Measurements from ENCODE around the gene ROBO1. TPM values are rescaled to one million over a fixed set of nuclear protein-coding genes. Genes with fewer than 3 reads are reported as not detected.

Gene ROBO1
- total and polyA plus RNA-seq, 4 donors: 1.0 to 30.3 (median 3.9) TPM

GRCh38 chr3:78913711-78914110, 854.1 kb downstream of the ROBO1 start:
- WGBS: 83% methylated on average over 2 of the region's 2 CpGs
- Histone ChIP-seq H3K27ac (ENCODE audit: low read depth in 1 of 2, low read length in 2 of 2) (no peak overlapping the region), H3K9me3 (ENCODE audit: control insufficient read depth in 4 of 4, low read length in 3 of 4) (no peaks in the 10 kb centered on the region), H3K4me1 (ENCODE audit: control insufficient read depth in 4 of 4, insufficient read depth in 4 of 4, low read length in 3 of 4) (no peaks in the 10 kb centered on the region), H3K9ac (ENCODE audit: low read depth in 1 of 2, low read length in 2 of 2) (no peak overlapping the region), H3K36me3 (ENCODE audit: control insufficient read depth in 4 of 4, insufficient read depth in 3 of 4, low read depth in 1 of 4, low read length in 3 of 4) (no peaks in the 10 kb centered on the region), H3K4me3 (ENCODE audit: low read depth in 1 of 3, low read length in 3 of 3) (no peak overlapping the region), H3K27me3 (ENCODE audit: control insufficient read depth in 4 of 4, insufficient read depth in 4 of 4, low read length in 3 of 4) (no peaks in the 10 kb centered on the region)
- TF ChIP-seq FOXA2 (IDR thresholded peaks at IDR 0.05) (no peak), REST (IDR thresholded peaks at IDR 0.05) (no peak), HNF4A (conservative IDR thresholded peaks at IDR 0.05) (no peak), RAD21 (IDR thresholded peaks at IDR 0.05) (no peak), ZBTB33 (IDR thresholded peaks at IDR 0.05) (no peak), HNF4G (IDR thresholded peaks at IDR 0.05) (no peak)
- no peak for DNase-seq (ENCODE audit: low spot score)

GRCh38 chr3:78912687-78913086, 855.1 kb downstream of the ROBO1 start:
- no peaks in the 10 kb centered on the region for H3K9me3 ChIP-seq (ENCODE audit: control insufficient read depth in 4 of 4, low read length in 3 of 4)
- no peaks in the 10 kb centered on the region for H3K36me3 ChIP-seq (ENCODE audit: control insufficient read depth in 4 of 4, insufficient read depth in 3 of 4, low read depth in 1 of 4, low read length in 3 of 4)
- H3K4me1 ChIP-seq (ENCODE audit: control insufficient read depth in 4 of 4, insufficient read depth in 4 of 4, low read length in 3 of 4): no peaks in the 10 kb centered on the region
- no peak overlapping the region for H3K4me3 ChIP-seq (ENCODE audit: low read depth in 1 of 3, low read length in 3 of 3)
- H3K9ac ChIP-seq (ENCODE audit: low read depth in 1 of 2, low read length in 2 of 2): no peak overlapping the region
- no peak for TF ChIP-seq NR2F2 (IDR thresholded peaks at IDR 0.05)
- TF ChIP-seq TAF1 (conservative IDR thresholded peaks at IDR 0.05): no peak
- TF ChIP-seq FOXA1 (IDR thresholded peaks at IDR 0.05): no peak
- no peak for TF ChIP-seq MAX (IDR thresholded peaks at IDR 0.05)
- TF ChIP-seq FOXA2 (IDR thresholded peaks at IDR 0.05): no peak
- TF ChIP-seq ATF3 (IDR thresholded peaks at IDR 0.05): no peak
- no peak for TF ChIP-seq SP1 (IDR thresholded peaks at IDR 0.05)
- TF ChIP-seq JUND (IDR thresholded peaks at IDR 0.05): no peak
- no peak for TF ChIP-seq HNF4G (IDR thresholded peaks at IDR 0.05)
- no peak for TF ChIP-seq ZBTB33 (IDR thresholded peaks at IDR 0.05)
- no peak for TF ChIP-seq RAD21 (IDR thresholded peaks at IDR 0.05)
- TF ChIP-seq REST (IDR thresholded peaks at IDR 0.05): no peak
- no peak for TF ChIP-seq CTCF (IDR thresholded peaks at IDR 0.05; ENCODE audit: low read depth, low read length, missing input control)
- H3K27me3 ChIP-seq (ENCODE audit: control insufficient read depth in 4 of 4, insufficient read depth in 4 of 4, low read length in 3 of 4): no peaks in the 10 kb centered on the region
- H3K27ac ChIP-seq (ENCODE audit: low read depth in 1 of 2, low read length in 2 of 2): no peak overlapping the region
- DNase-seq (ENCODE audit: low spot score): no peak
- WGBS: 87% methylated on average over 3 of the region's 3 CpGs
